Nephron (organoid): ENCODE results near the gene CBLC.

ENCODE experiments used
- H3K27ac Mint-ChIP-seq, 3 experiments: 2 replicates each; pipeline ENCODE4 v1.8.0; 2020; ENCODE audit warnings: mixed read lengths in 3 of 3, mild to moderate bottlenecking in 2 of 3, moderate library complexity in 1 of 3
- H3K27me3 Mint-ChIP-seq: 2 replicates; pipeline ENCODE4 v1.8.0; 2021; ENCODE audit warnings: low read depth, mild to moderate bottlenecking, moderate library complexity, mixed read lengths
- H3K36me3 Mint-ChIP-seq: 2 replicates; pipeline ENCODE4 v1.8.0; 2020; ENCODE audit warnings: low read depth, mixed read lengths
- H3K4me1 Mint-ChIP-seq: 2 replicates; pipeline ENCODE4 v1.8.0; 2020; ENCODE audit warnings: mixed read lengths
- H3K4me3 Mint-ChIP-seq, 3 experiments: 2 replicates each; pipeline ENCODE4 v1.8.0; 2020; ENCODE audit warnings: mild to moderate bottlenecking in 3 of 3, mixed read lengths in 3 of 3, moderate library complexity in 2 of 3
- H3K9me3 Mint-ChIP-seq: 2 replicates; pipeline ENCODE4 v1.8.0; 2020; ENCODE audit warnings: mixed read lengths
- CTCF ChIP-seq, 3 experiments: fragments of 200-600 bp; sonication (generic); IDR thresholded peaks; one replicate each; pipeline ENCODE4 v1.5.0; 2021; ENCODE audit warnings: antibody characterized with exemption in 3 of 3; ENCODE audit not compliant: unreplicated experiment in 3 of 3

CBLC gene

GRCh38 chr19:44819246-44819832 is 41.6 kb downstream of the CBLC start:
- H3K4me3 Mint-ChIP-seq: no peak overlapping the region
- H3K27ac Mint-ChIP-seq: no peak overlapping the region
- H3K27me3 Mint-ChIP-seq: peaks cover 10% of the 10 kb centered on the region
- peaks cover 45% of the 10 kb centered on the region for H3K4me1 Mint-ChIP-seq
- peaks cover 15% of the 10 kb centered on the region for H3K36me3 Mint-ChIP-seq
- H3K9me3 Mint-ChIP-seq: no peaks in the 10 kb centered on the region
- no peak for TF ChIP-seq CTCF (IDR thresholded peaks at IDR 0.05; ENCODE audit: unreplicated experiment in 3 of 3)

GRCh38 chr19:44820648-44821609 is 43.2 kb downstream of the CBLC start:
- H3K27me3 Mint-ChIP-seq: peaks cover 19% of the 10 kb centered on the region
- H3K4me1 Mint-ChIP-seq: peaks cover 34% of the 10 kb centered on the region
- H3K4me3 Mint-ChIP-seq: no peak overlapping the region
- no peak overlapping the region for H3K27ac Mint-ChIP-seq
- H3K36me3 Mint-ChIP-seq: peaks cover 4% of the 10 kb centered on the region
- H3K9me3 Mint-ChIP-seq: no peaks in the 10 kb centered on the region
- TF ChIP-seq CTCF (IDR thresholded peaks at IDR 0.05; ENCODE audit: unreplicated experiment in 3 of 3): no peak

- Mint-ChIP-seq H3K27me3 (peaks cover 25% of the 10 kb centered on the region), H3K4me1 (peaks cover 32% of the 10 kb centered on the region), H3K9me3 (no peaks in the 10 kb centered on the region), H3K27ac (peak overlapping the region in 2 of 3 experiments; percentile 53 to 78), H3K4me3 (no peak overlapping the region), H3K36me3 (peaks cover 4% of the 10 kb centered on the region)
- TF ChIP-seq CTCF (IDR thresholded peaks at IDR 0.05; ENCODE audit: unreplicated experiment in 3 of 3): no peak
These were observed 44.5 kb downstream of the CBLC start for GRCh38 chr19:44822177-44822576.

- H3K9me3 Mint-ChIP-seq: no peaks in the 10 kb centered on the region
- H3K4me3 Mint-ChIP-seq: no peak overlapping the region
- peaks cover 32% of the 10 kb centered on the region for H3K4me1 Mint-ChIP-seq
- no peak for TF ChIP-seq CTCF (IDR thresholded peaks at IDR 0.05; ENCODE audit: unreplicated experiment in 3 of 3)
- H3K27ac Mint-ChIP-seq: peak overlapping the region; percentile 27 to 78 (median 53)
- peaks cover 22% of the 10 kb centered on the region for H3K27me3 Mint-ChIP-seq
- H3K36me3 Mint-ChIP-seq: peaks cover 4% of the 10 kb centered on the region
These were observed 45.1 kb downstream of the CBLC start for GRCh38 chr19:44822670-44823372.

- Mint-ChIP-seq H3K27me3 (peaks cover 22% of the 10 kb centered on the region), H3K27ac (peak overlapping the region in 1 of 3 experiments; percentile 27), H3K9me3 (no peaks in the 10 kb centered on the region), H3K4me1 (peaks cover 27% of the 10 kb centered on the region), H3K36me3 (no peaks in the 10 kb centered on the region), H3K4me3 (no peak overlapping the region)
- TF ChIP-seq CTCF (IDR thresholded peaks at IDR 0.05; ENCODE audit: unreplicated experiment in 3 of 3): no peak
These were observed 45.6 kb downstream of the CBLC start for GRCh38 chr19:44823373-44823698.
